HG02588 (cell line): Measurements from ENCODE around the gene UGT1A4.

Experiments used
- ATAC-seq: cut with Tn5 transposase; IDR thresholded peaks from one replicate; pipeline ENCODE4 v1.9.1; 2021; ENCODE audit warnings: mild to moderate bottlenecking, moderate library complexity; ENCODE audit not compliant: unreplicated experiment

UGT1A4 gene

GRCh38 chr2:233718552-233718951, at the start of gene UGT1A4:
Gene UGT1A4 (plus strand): TSS chr2:233718736. CDS start chr2:233718821, 85 bp downstream.
- no peak for ATAC-seq

- ATAC-seq = no peak
Observed at GRCh38 chr2:233671290-233672161, 47.0 kb upstream of the UGT1A4 start, which contains the start of gene UGT1A9. Gene UGT1A9 (plus strand): TSS chr2:233671898. CDS start chr2:233671935, 37 bp downstream.

GRCh38 chr2:233672886-233673285, 45.6 kb upstream of the UGT1A4 start:
- no peak for ATAC-seq

GRCh38 chr2:233673896-233674295, 44.6 kb upstream of the UGT1A4 start:
- no peak for ATAC-seq

GRCh38 chr2:233674314-233674713, 44.2 kb upstream of the UGT1A4 start:
- no peak for ATAC-seq

- ATAC-seq = no peak
Observed at GRCh38 chr2:233674995-233675394, 43.5 kb upstream of the UGT1A4 start.

- no peak for ATAC-seq
Observed at GRCh38 chr2:233676046-233676445, 42.5 kb upstream of the UGT1A4 start.

GRCh38 chr2:233679196-233679595, 39.3 kb upstream of the UGT1A4 start:
- ATAC-seq = no peak

GRCh38 chr2:233680361-233681045, 38.0 kb upstream of the UGT1A4 start:
- no peak for ATAC-seq

- ATAC-seq = no peak
Observed at GRCh38 chr2:233681521-233682099, 36.9 kb upstream of the UGT1A4 start, which contains the start of gene UGT1A7. Gene UGT1A7 (plus strand): TSS chr2:233681901. CDS start chr2:233681938, 37 bp downstream.

GRCh38 chr2:233684640-233685039, 33.9 kb upstream of the UGT1A4 start:
- ATAC-seq = no peak

- no peak for ATAC-seq
Observed at GRCh38 chr2:233686928-233687327, 31.6 kb upstream of the UGT1A4 start.

GRCh38 chr2:233688341-233688740, 30.2 kb upstream of the UGT1A4 start:
- no peak for ATAC-seq

- no peak for ATAC-seq
Observed at GRCh38 chr2:233689031-233689430, 29.5 kb upstream of the UGT1A4 start.

- no peak for ATAC-seq
Observed at GRCh38 chr2:233689501-233689900, 29.0 kb upstream of the UGT1A4 start.

GRCh38 chr2:233690444-233690843, 28.1 kb upstream of the UGT1A4 start:
- no peak for ATAC-seq

GRCh38 chr2:233691443-233692433, 26.8 kb upstream of the UGT1A4 start:
- no peak for ATAC-seq

GRCh38 chr2:233692648-233693047, 25.9 kb upstream of the UGT1A4 start, which contains the start of gene UGT1A6:
Gene UGT1A6 (plus strand): TSS chr2:233692890. CDS start chr2:233693005, 115 bp downstream.
- no peak for ATAC-seq

- ATAC-seq = no peak
Observed at GRCh38 chr2:233693963-233694362, 24.6 kb upstream of the UGT1A4 start.

- no peak for ATAC-seq
Observed at GRCh38 chr2:233698740-233699139, 19.8 kb upstream of the UGT1A4 start.
